Measurements from ENCODE around the gene IL36RN. TPM values are rescaled to one million over a fixed set of nuclear protein-coding genes. Genes with fewer than 3 reads are reported as not detected.

Gene IL36RN
- total RNA-seq, 1 donor from 2014 or later, result not detected

- intact Hi-C loops (cut with micrococcal nuclease), result no loop called here
Measured at GRCh38 chr2:113046465-113046864, 12.5 kb upstream of the IL36RN start.

GRCh38 chr2:113050921-113051895 is 7.8 kb upstream of the IL36RN start:
- intact Hi-C loops (cut with micrococcal nuclease), result no loop called here

- intact Hi-C loops (cut with micrococcal nuclease), result no loop called here
Measured at GRCh38 chr2:113052396-113052917, 6.5 kb upstream of the IL36RN start, which contains the start of gene IL36B. TSS of gene IL36B (minus strand) at chr2:113052867.

- intact Hi-C loops (cut with micrococcal nuclease), result no loop called here
Measured at GRCh38 chr2:113053666-113054065, 5.3 kb upstream of the IL36RN start.

- intact Hi-C loops (cut with micrococcal nuclease), result no loop called here
Measured at GRCh38 chr2:113054066-113054465, 4.9 kb upstream of the IL36RN start.

- intact Hi-C loops (cut with micrococcal nuclease), result no loop called here
Measured at GRCh38 chr2:113056521-113056920, 2.5 kb upstream of the IL36RN start.

- intact Hi-C loops (cut with micrococcal nuclease), result no loop called here
Measured at GRCh38 chr2:113057117-113057516, 1.9 kb upstream of the IL36RN start.

- intact Hi-C loops (cut with micrococcal nuclease), result no loop called here
Measured at GRCh38 chr2:113058411-113058994, 495 bp upstream of the IL36RN start.

GRCh38 chr2:113060396-113060795 is 1.4 kb downstream of the IL36RN start:
- intact Hi-C loops (cut with micrococcal nuclease), result no loop called here

GRCh38 chr2:113060796-113061195 is 1.8 kb downstream of the IL36RN start:
- intact Hi-C loops (cut with micrococcal nuclease), result no loop called here

- intact Hi-C loops (cut with micrococcal nuclease), result no loop called here
Measured at GRCh38 chr2:113061241-113061640, 2.2 kb downstream of the IL36RN start.

GRCh38 chr2:113061896-113062770 is 3.1 kb downstream of the IL36RN start:
- intact Hi-C loops (cut with micrococcal nuclease), result no loop called here

GRCh38 chr2:113064281-113064680 is 5.3 kb downstream of the IL36RN start:
- intact Hi-C loops (cut with micrococcal nuclease), result no loop called here

- intact Hi-C loops (cut with micrococcal nuclease), result no loop called here
Measured at GRCh38 chr2:113064898-113065297, 5.9 kb downstream of the IL36RN start.

- intact Hi-C loops (cut with micrococcal nuclease), result no loop called here
Measured at GRCh38 chr2:113067681-113068080, 8.7 kb downstream of the IL36RN start, which contains the start of gene IL1F10. TSS of gene IL1F10 (plus strand) at chr2:113067970. CDS start at chr2:113072739, 4,769 bp downstream.

- intact Hi-C loops (cut with micrococcal nuclease), result no loop called here
Measured at GRCh38 chr2:113068249-113068648, 9.3 kb downstream of the IL36RN start.

GRCh38 chr2:113068706-113069485 is 9.9 kb downstream of the IL36RN start:
- intact Hi-C loops (cut with micrococcal nuclease), result no loop called here

GRCh38 chr2:113069676-113070605 is 10.9 kb downstream of the IL36RN start:
- intact Hi-C loops (cut with micrococcal nuclease), result no loop called here

- intact Hi-C loops (cut with micrococcal nuclease), result no loop called here
Measured at GRCh38 chr2:113070606-113070975, 11.6 kb downstream of the IL36RN start.
